HG02885 (cell line): ENCODE results near the gene CBLN4.

Experiments
- ATAC-seq: cut with Tn5 transposase; IDR thresholded peaks from one replicate; pipeline ENCODE4 v1.9.1; 2021; ENCODE audit warnings: mild to moderate bottlenecking; ENCODE audit not compliant: unreplicated experiment, poor library complexity

CBLN4 gene

GRCh38 chr20:56005389-56005715, at the start of gene CBLN4:
Gene CBLN4 (minus strand): TSS chr20:56005519. CDS start chr20:56004171, 1,348 bp downstream.
- ATAC-seq, result no peak

GRCh38 chr20:56043227-56043626, 37.9 kb upstream of the CBLN4 start:
- no peak for ATAC-seq

DNA sequence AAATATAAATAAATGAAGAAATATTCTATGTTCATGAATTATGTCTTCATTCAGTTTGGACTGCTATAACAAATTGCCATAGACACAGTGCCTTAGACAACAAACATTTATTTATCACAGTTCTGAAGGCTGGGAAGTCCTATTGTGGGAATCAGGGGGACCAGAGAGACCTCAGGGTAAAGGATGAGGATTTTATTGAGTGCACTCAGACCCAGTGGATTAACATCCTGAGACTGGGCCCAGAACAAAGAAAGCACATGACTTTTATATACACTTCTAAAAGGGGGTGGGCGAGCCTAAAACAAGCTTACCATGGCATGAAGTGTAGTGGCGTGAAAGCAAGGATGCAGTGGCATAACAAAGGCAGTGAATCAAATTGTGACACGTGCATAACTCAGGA, 26.9 kb upstream of the CBLN4 start:
- ATAC-seq, result no peak

DNA sequence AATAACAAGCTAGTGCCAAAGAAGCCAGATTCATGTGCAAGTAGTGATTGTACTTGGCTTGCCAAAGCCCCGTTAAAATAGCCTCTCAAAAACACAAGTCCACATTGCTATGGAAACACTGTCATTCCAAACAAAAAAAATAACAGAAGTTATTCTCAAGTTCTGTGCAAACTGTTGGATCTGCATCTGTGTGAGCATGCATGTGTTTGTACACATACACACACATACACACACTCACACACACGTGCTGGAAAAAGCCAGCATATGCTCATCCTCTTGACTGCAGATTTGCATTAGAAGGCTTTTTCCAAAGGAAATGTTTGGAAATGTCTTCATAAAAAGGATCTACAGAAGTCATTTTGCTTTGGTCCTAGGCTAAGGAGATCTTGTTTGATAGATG, 13.4 kb upstream of the CBLN4 start:
- ATAC-seq, result no peak

DNA sequence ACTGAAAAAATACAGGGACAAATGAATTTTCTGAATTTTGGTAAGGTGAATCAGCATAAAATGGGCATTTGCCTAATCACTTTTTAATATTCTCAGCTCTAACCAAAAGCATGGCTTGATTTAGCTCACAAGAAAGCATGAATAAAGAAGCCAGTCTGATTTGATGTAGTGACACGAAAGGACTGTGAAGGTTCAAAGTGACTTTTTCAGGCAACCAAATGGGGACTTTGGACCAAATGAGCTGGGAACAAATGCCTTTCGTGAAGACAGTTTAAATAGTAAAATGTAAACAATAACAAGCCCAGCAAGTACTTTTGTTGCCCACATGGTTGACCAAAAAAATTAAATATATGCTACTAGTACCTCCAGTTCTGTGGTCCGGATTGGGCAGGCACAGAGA, 12.9 kb upstream of the CBLN4 start:
- no peak for ATAC-seq

DNA sequence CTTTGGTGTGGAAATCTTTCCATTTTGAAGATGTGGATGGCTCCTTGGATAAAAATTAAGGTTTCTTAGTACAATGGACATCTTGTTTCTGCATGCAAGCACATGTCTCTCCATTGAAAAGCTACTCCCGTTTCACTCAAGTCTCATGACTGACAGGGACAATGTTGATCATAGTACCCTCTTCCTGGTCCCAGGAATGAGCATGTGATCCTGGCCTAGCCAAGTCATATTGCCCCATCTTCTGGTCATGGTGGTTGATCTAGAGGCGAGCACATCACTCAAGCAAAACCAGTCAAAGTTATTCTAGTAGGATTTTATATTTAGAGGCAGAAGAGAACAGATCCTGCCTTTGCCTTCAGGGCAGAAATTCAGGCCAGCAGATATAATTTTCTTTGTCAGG, 12.2 kb upstream of the CBLN4 start:
- ATAC-seq, result no peak

- ATAC-seq, result no peak
Measured at GRCh38 chr20:56014998-56015397, 9.7 kb upstream of the CBLN4 start.

DNA sequence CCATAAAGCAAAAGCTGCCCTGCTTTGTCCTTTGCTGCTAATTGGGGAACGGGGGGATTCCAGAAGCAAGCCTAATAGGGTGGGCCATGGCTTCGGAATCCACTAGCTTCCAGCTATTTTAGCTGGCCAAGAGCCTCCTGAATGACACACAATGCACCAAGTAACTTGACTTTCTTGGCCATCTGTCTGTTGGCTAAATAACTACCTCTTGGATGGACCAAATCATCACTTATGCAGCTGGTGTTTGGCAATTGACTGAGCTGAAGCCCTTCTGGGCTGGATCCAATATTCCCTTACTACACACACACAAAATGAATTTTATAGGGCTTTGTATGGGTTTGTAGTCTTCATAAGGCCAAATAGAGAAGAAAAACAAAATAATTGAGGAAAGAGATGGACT, 8.8 kb upstream of the CBLN4 start:
- ATAC-seq, result no peak

DNA sequence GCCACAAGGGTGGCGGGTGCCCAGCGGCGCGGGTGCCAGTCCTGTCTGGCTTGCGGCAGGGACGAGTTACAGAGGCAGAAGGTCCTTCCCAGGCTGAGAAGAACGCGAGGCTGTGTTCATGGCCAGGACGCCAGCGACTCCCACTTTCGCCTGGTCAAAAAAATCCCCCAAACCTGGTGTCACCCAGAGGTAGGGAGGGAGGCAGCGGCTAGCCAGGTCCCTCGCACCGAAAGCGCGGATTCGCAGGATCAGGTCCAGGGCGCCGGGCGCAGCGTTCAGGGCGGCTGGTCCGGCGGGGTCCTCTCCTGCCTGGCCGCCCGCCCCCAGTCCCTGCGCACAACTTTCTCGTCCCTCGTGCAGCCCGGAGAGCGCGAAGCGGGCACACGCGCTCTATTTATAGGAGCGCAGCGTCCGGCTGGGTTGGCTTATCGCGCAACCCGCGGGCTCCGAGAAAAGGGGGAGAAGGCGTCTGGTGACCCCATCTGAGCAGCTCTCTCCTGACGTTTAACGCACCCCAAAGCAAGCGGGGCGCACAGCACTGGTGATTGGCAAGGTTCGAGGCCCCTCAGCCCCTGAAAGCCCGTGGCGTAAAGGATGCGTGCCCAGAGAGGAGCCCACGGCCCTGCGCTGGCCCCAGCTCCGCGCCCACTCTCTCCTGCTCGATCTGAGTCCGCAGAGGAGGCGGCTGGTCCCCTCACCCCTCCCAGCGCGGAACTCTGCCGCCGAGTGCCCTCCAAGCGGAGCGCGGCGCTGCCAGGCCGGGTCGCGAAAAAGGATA, 519 bp downstream of the CBLN4 start:
- no peak for ATAC-seq

GRCh38 chr20:56004007-56004406, 1.3 kb downstream of the CBLN4 start:
- no peak for ATAC-seq

- ATAC-seq, result no peak
Measured at GRCh38 chr20:56002908-56003800, 2.2 kb downstream of the CBLN4 start.

- no peak for ATAC-seq
Measured at GRCh38 chr20:56001890-56002289, 3.4 kb downstream of the CBLN4 start.

DNA sequence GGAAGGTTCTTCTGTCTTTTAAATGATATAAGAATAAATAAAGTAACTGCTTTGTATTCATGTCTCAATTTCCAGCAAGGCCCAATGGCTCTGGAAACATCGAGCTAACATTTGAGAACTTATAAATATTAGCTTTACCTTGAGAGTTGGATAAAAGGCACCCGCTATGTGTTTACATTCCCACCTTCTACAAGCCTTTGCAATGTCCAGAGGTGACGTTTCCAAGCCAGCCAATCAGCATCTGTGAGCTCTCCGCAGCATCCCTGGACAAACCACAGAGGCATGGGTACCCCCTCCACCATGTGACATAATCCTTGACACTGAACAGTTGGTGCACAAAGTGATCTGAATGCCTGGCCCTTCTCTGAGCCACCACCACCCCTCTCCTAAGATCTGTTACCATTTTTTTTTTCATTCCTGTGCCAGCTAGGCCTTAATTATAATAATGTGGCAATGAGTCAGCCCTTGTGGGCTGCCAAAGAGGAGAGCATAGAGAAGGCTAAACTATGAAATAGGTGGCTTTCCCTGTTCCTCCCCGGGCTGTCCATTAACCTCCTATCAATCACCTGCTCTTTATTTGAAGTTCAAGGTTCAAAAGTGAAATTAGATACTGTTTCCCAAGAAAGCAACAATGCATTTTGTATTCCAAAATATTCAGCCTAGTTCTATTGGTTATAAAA, 4.1 kb downstream of the CBLN4 start:
- ATAC-seq, result no peak

- no peak for ATAC-seq
Measured at GRCh38 chr20:55978550-55978949, 26.8 kb downstream of the CBLN4 start.

GRCh38 chr20:55977690-55978459, 27.4 kb downstream of the CBLN4 start:
- ATAC-seq, result no peak

DNA sequence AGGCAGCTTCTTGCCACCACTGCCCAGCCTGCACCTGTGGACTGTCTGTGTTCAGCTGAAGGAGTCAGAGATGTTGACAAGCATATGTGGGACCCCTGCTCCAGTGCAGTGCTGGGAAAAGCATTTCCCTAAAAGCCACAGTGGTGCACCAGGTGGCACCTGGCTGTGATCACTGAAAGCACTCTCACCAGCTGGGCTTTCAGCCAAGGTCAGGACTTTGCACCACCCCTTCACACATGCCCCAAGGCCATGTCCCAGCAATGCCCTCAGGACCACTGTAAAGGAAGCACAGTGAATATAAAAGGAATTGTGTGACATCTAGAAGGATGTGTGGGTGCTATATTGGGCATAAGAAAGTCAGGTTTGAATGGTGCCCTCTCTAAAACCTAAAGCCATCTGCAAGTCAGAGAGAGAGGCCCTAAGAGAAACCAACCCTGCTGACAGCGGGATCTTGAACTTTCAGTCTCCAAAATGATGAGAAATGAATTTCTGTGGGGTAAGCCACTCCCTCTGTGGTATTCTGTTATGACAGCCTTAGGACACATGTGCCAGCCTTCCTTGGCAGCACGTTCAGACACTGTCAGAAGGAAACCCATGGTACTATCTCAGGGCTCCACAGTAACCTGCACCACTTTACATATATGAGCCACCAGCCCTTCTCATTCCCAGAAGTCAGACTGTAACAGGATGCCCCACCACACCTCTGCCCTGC, 30.7 kb downstream of the CBLN4 start:
- ATAC-seq, result no peak

DNA sequence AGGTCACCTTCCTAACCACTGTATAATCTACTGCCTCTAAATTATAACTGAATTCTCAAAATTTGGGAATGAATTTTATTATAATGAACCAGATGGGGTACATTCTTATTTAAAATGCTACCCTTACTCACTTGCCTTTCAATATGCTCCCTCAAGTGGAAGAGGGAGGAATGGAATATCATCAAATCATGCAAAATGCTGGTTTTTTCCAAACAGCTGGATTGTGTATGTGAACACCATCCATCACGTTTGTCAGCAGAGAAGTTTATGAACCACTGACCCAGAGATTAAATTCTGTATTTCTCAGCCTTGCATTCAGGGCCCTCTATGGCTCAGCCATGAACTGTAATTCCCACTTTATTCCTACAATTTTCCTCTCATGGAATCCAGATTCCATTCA, 40.5 kb downstream of the CBLN4 start:
- ATAC-seq, result no peak

GRCh38 chr20:55961376-55962330, 43.7 kb downstream of the CBLN4 start:
- ATAC-seq, result no peak

DNA sequence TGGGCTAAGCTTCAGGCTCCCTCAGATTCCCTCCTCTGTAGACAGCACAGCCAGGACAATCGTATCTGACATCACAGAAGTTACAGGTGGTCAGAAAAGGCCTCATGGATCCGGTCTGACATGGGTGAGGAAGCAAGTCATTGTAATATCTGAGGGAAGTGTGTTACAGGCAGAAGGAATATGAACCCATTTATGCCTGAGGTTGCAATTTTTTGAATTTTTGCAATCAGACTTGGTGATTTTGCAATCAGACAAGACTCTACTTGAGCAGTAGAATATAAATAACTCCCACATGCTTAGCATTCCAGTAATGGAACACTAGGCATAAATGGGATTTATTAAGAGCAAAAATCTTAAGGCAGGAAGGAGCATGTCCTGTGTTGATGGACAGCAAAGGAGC, 52.1 kb downstream of the CBLN4 start:
- ATAC-seq, result no peak
